MCF 10A (cell line): ENCODE data around the gene FANCL. TPM values are rescaled to one million over a fixed set of nuclear protein-coding genes. Genes with fewer than 3 reads are reported as not detected.

Source experiments
- BruUV-seq: library from RNA; stranded (reverse); fragments of 400-500 nt; replicated peaks from 2 replicates; lab custom pipeline; 2021; lab: Mats Ljungman, UMichigan
- CTCF ChIA-PET: fragments of 300-600 bp; sonication (Branson Sonifier 250); formaldehyde crosslinking; extraction: SDS; loops from one replicate; lab custom pipeline; 2021; ENCODE audit warnings: antibody characterized with exemption, inconsistent platforms; lab: Yijun Ruan, JAX
- POLR2A ChIA-PET: fragments of 300-600, 350-650 bp; sonication (Branson Sonifier 250); formaldehyde crosslinking; extraction: SDS; loops from one replicate; lab custom pipeline; 2020; ENCODE audit warnings: antibody characterized with exemption, inconsistent platforms; lab: Yijun Ruan, JAX
- DNase-seq: peaks from one replicate; pipeline ENCODE4 v3.0.0-alpha.2; 2018; ENCODE audit not compliant: unreplicated experiment
- H3K27ac Mint-ChIP-seq: one replicate; pipeline ENCODE4 v1.8.0; 2022; ENCODE audit warnings: mild to moderate bottlenecking, low read depth, mixed read lengths; ENCODE audit not compliant: unreplicated experiment
- H3K27me3 Mint-ChIP-seq: one replicate; pipeline ENCODE4 v1.8.0; 2022; ENCODE audit warnings: mixed read lengths; ENCODE audit not compliant: insufficient read depth, unreplicated experiment
- H3K36me3 Mint-ChIP-seq: one replicate; pipeline ENCODE4 v1.8.0; 2022; ENCODE audit warnings: mild to moderate bottlenecking, moderate library complexity, mixed read lengths; ENCODE audit not compliant: insufficient read depth, unreplicated experiment
- H3K4me1 Mint-ChIP-seq: one replicate; pipeline ENCODE4 v1.8.0; 2022; ENCODE audit warnings: mixed read lengths; ENCODE audit not compliant: insufficient read depth, unreplicated experiment
- H3K4me3 Mint-ChIP-seq: one replicate; pipeline ENCODE4 v1.8.0; 2022; ENCODE audit warnings: mild to moderate bottlenecking, moderate library complexity, mixed read lengths; ENCODE audit not compliant: unreplicated experiment
- H3K9me3 Mint-ChIP-seq: one replicate; pipeline ENCODE4 v1.8.0; 2022; ENCODE audit warnings: mixed read lengths; ENCODE audit not compliant: unreplicated experiment
- CTCF ChIP-seq: fragments of 200-600 bp; IDR thresholded peaks from one replicate; pipeline ENCODE4 v1.8.0; 2022; ENCODE audit warnings: antibody characterized with exemption, mild to moderate bottlenecking; ENCODE audit not compliant: unreplicated experiment
- intact Hi-C: fragments of 100-400 bp; cut with micrococcal nuclease; formaldehyde crosslinking; loops from 2 replicates; pipeline ENCODE4 v1.14.1; 2022
- total RNA-seq: library from RNA; stranded (reverse); gene quantifications from 2 replicates; pipeline ENCODE4 v1.2.3, GENCODE V29; 2022

The FANCL gene
- total RNA-seq, 1 experiment from 2014 or later = 10.8 TPM

GRCh38 chr2:58140508-58141072 lies 100.5 kb downstream of the FANCL start:
- Mint-ChIP-seq H3K27ac (no peak overlapping the region), H3K36me3 (peaks cover 21% of the 10 kb centered on the region), H3K27me3 (no peaks in the 10 kb centered on the region), H3K4me3 (no peak overlapping the region), H3K4me1 (no peaks in the 10 kb centered on the region), H3K9me3 (no peaks in the 10 kb centered on the region)
- CTCF ChIA-PET = no interaction called here
- intact Hi-C loops = no loop called here
- POLR2A ChIA-PET = no interaction called here
- BruUV-seq = no TSS peak
- no peak for TF ChIP-seq CTCF
- DNase-seq = no peak

DNA sequence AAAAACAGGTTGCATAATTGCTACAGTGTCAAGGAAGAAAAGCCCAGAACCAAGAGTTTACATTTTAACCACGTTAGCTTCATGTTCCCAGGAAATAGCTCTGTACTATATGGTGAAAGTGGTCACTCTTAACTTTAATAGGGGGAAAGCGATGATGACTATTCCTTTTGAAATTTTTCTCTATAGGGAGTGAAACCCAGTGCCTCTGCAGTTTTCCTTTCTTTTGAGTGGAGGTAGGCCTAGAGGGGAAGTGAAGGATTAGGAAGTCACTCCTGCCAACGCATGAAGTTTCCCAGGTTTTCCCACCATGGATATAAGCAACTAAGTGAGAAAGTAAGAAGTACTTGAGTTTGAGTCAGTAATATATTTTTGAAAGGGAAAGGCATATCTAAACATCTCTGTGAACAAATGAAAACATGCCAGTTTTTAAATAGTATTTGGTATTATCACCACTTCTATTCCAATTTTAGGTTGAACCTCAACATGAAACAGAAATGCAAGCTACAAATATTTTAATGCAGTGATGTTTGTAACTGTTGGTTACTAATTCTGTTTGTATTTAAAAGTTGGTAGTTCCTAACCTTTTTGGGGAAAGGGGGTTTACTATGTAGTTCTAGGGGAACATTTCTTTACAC lies 102.6 kb downstream of the FANCL start:
- H3K4me1 Mint-ChIP-seq = no peaks in the 10 kb centered on the region
- H3K4me3 Mint-ChIP-seq = no peak overlapping the region
- H3K27ac Mint-ChIP-seq = no peak overlapping the region
- peaks cover 25% of the 10 kb centered on the region for H3K36me3 Mint-ChIP-seq
- CTCF ChIA-PET = interaction anchor here (0.6 kb wide), 1 partner anchor 17 kb away, joined by 3 read pairs; no protein-coding TSS in a partner anchor
- TF ChIP-seq CTCF = no peak
- intact Hi-C loops = no loop called here
- BruUV-seq = no TSS peak
- no peaks in the 10 kb centered on the region for H3K27me3 Mint-ChIP-seq
- DNase-seq = no peak
- no peaks in the 10 kb centered on the region for H3K9me3 Mint-ChIP-seq
- POLR2A ChIA-PET = no interaction called here

DNA sequence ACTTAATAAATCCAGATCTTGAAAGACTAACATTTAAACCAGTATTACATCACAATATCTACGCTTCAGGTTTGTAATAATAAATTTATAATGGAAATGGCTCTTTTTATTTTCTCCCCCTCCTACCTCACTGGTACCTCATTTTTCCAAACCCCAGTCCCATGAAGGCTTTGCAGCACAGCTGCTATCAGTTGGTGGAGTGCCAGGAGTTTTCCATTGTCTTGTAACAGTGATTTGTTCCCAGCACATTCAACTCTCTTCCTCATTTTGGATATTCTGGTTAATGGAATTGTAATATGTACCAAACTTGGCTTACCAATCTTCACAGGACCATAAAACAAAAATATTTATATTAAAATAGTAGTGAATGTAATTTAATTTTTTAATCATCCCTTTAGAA lies 103.3 kb downstream of the FANCL start:
- Mint-ChIP-seq H3K27ac (no peak overlapping the region), H3K4me1 (no peaks in the 10 kb centered on the region), H3K4me3 (no peak overlapping the region), H3K27me3 (no peaks in the 10 kb centered on the region), H3K9me3 (no peaks in the 10 kb centered on the region), H3K36me3 (peaks cover 25% of the 10 kb centered on the region)
- POLR2A ChIA-PET = no interaction called here
- CTCF ChIA-PET = no interaction called here
- TF ChIP-seq CTCF = no peak
- BruUV-seq = no TSS peak
- no peak for DNase-seq
- intact Hi-C loops = no loop called here

DNA sequence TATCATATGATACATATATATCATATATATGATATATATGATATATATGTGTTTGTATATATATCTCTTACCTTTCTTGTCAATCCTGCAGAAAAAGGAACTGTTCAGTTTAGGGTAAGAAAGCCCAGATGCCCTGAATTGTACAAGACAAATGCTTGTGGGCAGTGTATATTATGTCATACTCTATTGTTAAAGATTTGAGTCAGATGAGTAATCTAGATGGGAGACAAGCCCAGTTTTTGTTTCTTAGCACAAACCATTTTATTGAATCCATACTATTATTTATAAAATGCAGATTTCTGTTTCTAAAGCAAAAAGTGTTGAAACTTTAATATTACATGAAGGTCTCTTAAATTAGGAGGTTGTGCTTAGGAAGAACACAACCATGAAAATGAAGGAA lies 103.9 kb downstream of the FANCL start:
- no peaks in the 10 kb centered on the region for H3K27me3 Mint-ChIP-seq
- intact Hi-C loops = no loop called here
- no peak overlapping the region for H3K4me3 Mint-ChIP-seq
- H3K27ac Mint-ChIP-seq = no peak overlapping the region
- CTCF ChIA-PET = no interaction called here
- peak; percentile 51 for DNase-seq
- no peaks in the 10 kb centered on the region for H3K9me3 Mint-ChIP-seq
- no peak for TF ChIP-seq CTCF
- POLR2A ChIA-PET = no interaction called here
- peaks cover 30% of the 10 kb centered on the region for H3K36me3 Mint-ChIP-seq
- BruUV-seq = no TSS peak
- H3K4me1 Mint-ChIP-seq = peaks cover 3% of the 10 kb centered on the region
